PC-9 (cell line): ENCODE data around the gene RASD2. TPM values are rescaled to one million over a fixed set of nuclear protein-coding genes. Genes with fewer than 3 reads are reported as not detected.
"Not testable (repeated sequence)": the region's sequence is repeated elsewhere in the genome, so short reads cannot be mapped to it uniquely, and the experiment has no call there.

Experiments used
- BruUV-seq: library from RNA; stranded (reverse); fragments of 400-500 nt; replicated peaks from 2 replicates; lab custom pipeline; 2021; lab: Mats Ljungman, UMichigan
- CTCF ChIA-PET: fragments of 300-600 bp; sonication (Branson Sonifier 250); formaldehyde crosslinking; loops from one replicate; lab custom pipeline; 2022; ENCODE audit warnings: antibody characterized with exemption; lab: Charles Lee
- POLR2A ChIA-PET: fragments of 300-600 bp; sonication (Branson Sonifier 250); formaldehyde crosslinking; loops from one replicate; lab custom pipeline; 2022; ENCODE audit warnings: antibody characterized with exemption; ENCODE audit not compliant: unreplicated experiment; lab: Charles Lee
- DNase-seq, 2 experiments: peaks; one replicate each; pipeline versions ENCODE4 v3.0.0 to v3.0.0-alpha.2; 2015 to 2022; ENCODE audit warnings: mixed read lengths in 1 of 2
- H2AFZ ChIP-seq: fragments of 200-600 bp; sonication (generic); 2 replicates; pipeline ENCODE4 v1.8.1; 2017; ENCODE audit warnings: antibody characterized with exemption
- H3F3A ChIP-seq: fragments of 200-600 bp; sonication (generic); 2 replicates; pipeline ENCODE4 v1.8.1; 2017; ENCODE audit warnings: antibody characterized with exemption, mild to moderate bottlenecking, low read depth; ENCODE audit not compliant: insufficient read depth
- H3K27ac ChIP-seq: fragments of 200-600 bp; sonication (generic); 2 replicates; pipeline ENCODE4 v1.6.1; 2016; ENCODE audit warnings: mixed run types
- H3K27me3 ChIP-seq: fragments of 200-600 bp; sonication (generic); 2 replicates; pipeline ENCODE4 v1.6.1; 2016; ENCODE audit warnings: low read depth, mixed run types; ENCODE audit not compliant: insufficient read depth
- H3K36me3 ChIP-seq: fragments of 200-600 bp; sonication (generic); 2 replicates; pipeline ENCODE4 v1.6.1; 2016; ENCODE audit warnings: low read depth, mixed run types
- H3K4me1 ChIP-seq: fragments of 200-600 bp; sonication (generic); replicated peaks from 2 replicates; pipeline ENCODE4 v1.6.1; 2016; ENCODE audit warnings: mixed run types; ENCODE audit not compliant: insufficient read depth
- H3K4me2 ChIP-seq: fragments of 200-600 bp; sonication (generic); 2 replicates; pipeline ENCODE4 v1.6.1; 2017; ENCODE audit warnings: mixed run types
- H3K4me3 ChIP-seq: fragments of 200-600 bp; sonication (generic); 2 replicates; pipeline ENCODE4 v1.6.1; 2016; ENCODE audit warnings: mixed run types
- H3K79me2 ChIP-seq: fragments of 200-600 bp; sonication (generic); 2 replicates; pipeline ENCODE4 v1.6.1; 2017; ENCODE audit warnings: low read depth, mixed run types
- H3K9me2 ChIP-seq: fragments of 200-600 bp; sonication (generic); 2 replicates; pipeline ENCODE4 v1.8.1; 2017; ENCODE audit warnings: mild to moderate bottlenecking; ENCODE audit not compliant: insufficient read depth
- H3K9me3 ChIP-seq: fragments of 200-600 bp; sonication (generic); 2 replicates; pipeline ENCODE4 v1.8.1; 2016; ENCODE audit warnings: low read depth; ENCODE audit not compliant: insufficient read depth
- H4K20me1 ChIP-seq: fragments of 200-600 bp; sonication (generic); 2 replicates; pipeline ENCODE4 v1.8.1; 2017; ENCODE audit not compliant: insufficient read depth
- EZH2 ChIP-seq: fragments of 200-600 bp; sonication (generic); IDR thresholded peaks from 2 replicates; pipeline ENCODE4 v1.8.0; 2017; ENCODE audit warnings: antibody characterized with exemption, low read depth
- intact Hi-C: fragments of 100-400 bp; cut with micrococcal nuclease; formaldehyde crosslinking; loops from one replicate; pipeline ENCODE4 v1.10.0; 2022; ENCODE audit not compliant: unreplicated experiment
- total RNA-seq: library from RNA; stranded (reverse); gene quantifications from 2 replicates; pipeline ENCODE4 v1.2.3, GENCODE V29; 2021
- TF ChIP-seq, protein P1 (sequence below): fragments of 200-600 bp; sonication (generic); conservative IDR thresholded peaks from 2 replicates; pipeline ENCODE4 v1.6.1; 2017; ENCODE audit warnings: mixed run types, antibody characterized with exemption, mild to moderate bottlenecking, moderate library complexity

RASD2 gene
- total RNA-seq, 1 experiment from 2014 or later, result 0.70 TPM

- intact Hi-C loops, result no loop called here
- CTCF ChIA-PET, result no interaction called here
These were observed 26.3 kb upstream of the RASD2 start for GRCh38 chr22:35514366-35514765.

DNA sequence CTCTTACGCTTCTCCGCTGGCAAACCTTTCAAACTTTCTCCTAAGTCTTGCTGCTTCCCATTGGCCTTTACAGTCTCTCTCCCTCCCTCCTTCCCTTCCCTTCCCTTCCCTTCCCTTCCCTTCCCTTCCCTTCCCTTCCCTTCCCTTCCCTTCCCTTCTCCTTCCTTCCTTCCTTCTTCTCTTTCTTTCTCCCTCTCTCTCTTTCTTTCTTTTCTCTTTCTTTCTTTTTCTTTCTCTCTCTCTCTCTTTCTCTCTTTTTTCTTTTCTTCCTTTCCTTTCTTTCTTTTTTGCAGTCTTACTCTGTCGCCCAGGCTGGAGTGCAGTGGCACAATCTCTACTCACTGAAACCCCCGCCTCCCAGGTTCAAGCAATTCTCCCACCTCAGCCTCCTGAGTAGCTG, 24.7 kb upstream of the RASD2 start:
- H3K4me1 ChIP-seq, H3K79me2 ChIP-seq, H3K36me3 ChIP-seq, intact Hi-C loops, H3K27ac ChIP-seq, H3K4me2 ChIP-seq, H3K9me2 ChIP-seq, POLR2A ChIA-PET, H2AFZ ChIP-seq, H4K20me1 ChIP-seq, H3F3A ChIP-seq, DNase-seq, H3K4me3 ChIP-seq, H3K9me3 ChIP-seq, BruUV-seq: not testable (repeated sequence)
- CTCF ChIA-PET, result interaction anchor here (0.6 kb wide), 1 partner anchor 9 kb away, joined by 4 read pairs; no protein-coding TSS in a partner anchor
- H3K27me3 ChIP-seq, result peaks cover 20% of the 10 kb centered on the region

More at GRCh38 chr22:35514366-35514765, 26.3 kb upstream of the RASD2 start:
- Histone ChIP-seq H3K27me3 (peaks cover 20% of the 10 kb centered on the region), H4K20me1 (no peaks in the 10 kb centered on the region), H3K27ac (no peak overlapping the region), H3K4me3 (no peak overlapping the region), H3K9me2 (no peaks in the 10 kb centered on the region), H3K4me2 (no peak overlapping the region), H3F3A (no peaks in the 10 kb centered on the region), H3K9me3 (no peaks in the 10 kb centered on the region), H3K79me2 (no peaks in the 10 kb centered on the region), H3K4me1 (peaks cover 15% of the 10 kb centered on the region), H3K36me3 (no peaks in the 10 kb centered on the region), H2AFZ (no peak overlapping the region)
- no TSS peak for BruUV-seq
- TF ChIP-seq, protein P1, sequence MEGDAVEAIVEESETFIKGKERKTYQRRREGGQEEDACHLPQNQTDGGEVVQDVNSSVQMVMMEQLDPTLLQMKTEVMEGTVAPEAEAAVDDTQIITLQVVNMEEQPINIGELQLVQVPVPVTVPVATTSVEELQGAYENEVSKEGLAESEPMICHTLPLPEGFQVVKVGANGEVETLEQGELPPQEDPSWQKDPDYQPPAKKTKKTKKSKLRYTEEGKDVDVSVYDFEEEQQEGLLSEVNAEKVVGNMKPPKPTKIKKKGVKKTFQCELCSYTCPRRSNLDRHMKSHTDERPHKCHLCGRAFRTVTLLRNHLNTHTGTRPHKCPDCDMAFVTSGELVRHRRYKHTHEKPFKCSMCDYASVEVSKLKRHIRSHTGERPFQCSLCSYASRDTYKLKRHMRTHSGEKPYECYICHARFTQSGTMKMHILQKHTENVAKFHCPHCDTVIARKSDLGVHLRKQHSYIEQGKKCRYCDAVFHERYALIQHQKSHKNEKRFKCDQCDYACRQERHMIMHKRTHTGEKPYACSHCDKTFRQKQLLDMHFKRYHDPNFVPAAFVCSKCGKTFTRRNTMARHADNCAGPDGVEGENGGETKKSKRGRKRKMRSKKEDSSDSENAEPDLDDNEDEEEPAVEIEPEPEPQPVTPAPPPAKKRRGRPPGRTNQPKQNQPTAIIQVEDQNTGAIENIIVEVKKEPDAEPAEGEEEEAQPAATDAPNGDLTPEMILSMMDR, result no peak
- TF ChIP-seq EZH2, result no peak
- POLR2A ChIA-PET, result no interaction called here
- no peak for DNase-seq

DNA sequence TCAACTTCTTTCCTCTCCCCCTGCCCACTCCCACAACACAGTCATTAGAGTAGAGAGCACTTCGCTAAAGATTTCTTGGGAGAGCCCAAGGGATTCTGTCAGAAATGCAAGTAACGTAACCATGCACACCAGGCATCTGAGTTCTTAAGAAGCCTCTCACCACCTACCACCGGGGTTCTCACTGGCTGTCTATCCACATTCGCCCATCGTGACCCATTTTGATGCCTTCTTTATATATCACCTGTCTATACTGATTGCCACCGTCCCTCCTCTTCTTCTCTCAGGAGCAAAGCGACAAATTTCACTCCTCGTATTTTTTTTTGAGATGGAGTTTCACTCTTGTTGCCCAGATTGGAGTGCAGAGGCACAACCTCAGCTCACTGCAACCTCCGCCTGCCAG, 23.9 kb upstream of the RASD2 start:
- no peak overlapping the region for H3K4me3 ChIP-seq
- no peak overlapping the region for H3K4me2 ChIP-seq
- H3K9me3 ChIP-seq, result no peaks in the 10 kb centered on the region
- no TSS peak for BruUV-seq
- POLR2A ChIA-PET, result interaction anchor here (0.6 kb wide), 1 partner anchor 13 kb away, joined by 3 read pairs; no protein-coding TSS in a partner anchor
- no peak overlapping the region for H2AFZ ChIP-seq
- H3K27me3 ChIP-seq, result peaks cover 20% of the 10 kb centered on the region
- CTCF ChIA-PET, result interaction anchor here (0.6 kb wide), 1 partner anchor 8 kb away, joined by 4 read pairs; no protein-coding TSS in a partner anchor
- intact Hi-C loops, result no loop called here
- no peak for DNase-seq
- H3K79me2 ChIP-seq, result no peaks in the 10 kb centered on the region
- no peaks in the 10 kb centered on the region for H3K9me2 ChIP-seq
- no peaks in the 10 kb centered on the region for H4K20me1 ChIP-seq
- TF ChIP-seq, protein P1, result no peak
- TF ChIP-seq EZH2, result no peak
- H3K27ac ChIP-seq, result no peak overlapping the region
- H3K4me1 ChIP-seq, result no peaks in the 10 kb centered on the region
- no peaks in the 10 kb centered on the region for H3K36me3 ChIP-seq
- H3F3A ChIP-seq, result no peaks in the 10 kb centered on the region

DNA sequence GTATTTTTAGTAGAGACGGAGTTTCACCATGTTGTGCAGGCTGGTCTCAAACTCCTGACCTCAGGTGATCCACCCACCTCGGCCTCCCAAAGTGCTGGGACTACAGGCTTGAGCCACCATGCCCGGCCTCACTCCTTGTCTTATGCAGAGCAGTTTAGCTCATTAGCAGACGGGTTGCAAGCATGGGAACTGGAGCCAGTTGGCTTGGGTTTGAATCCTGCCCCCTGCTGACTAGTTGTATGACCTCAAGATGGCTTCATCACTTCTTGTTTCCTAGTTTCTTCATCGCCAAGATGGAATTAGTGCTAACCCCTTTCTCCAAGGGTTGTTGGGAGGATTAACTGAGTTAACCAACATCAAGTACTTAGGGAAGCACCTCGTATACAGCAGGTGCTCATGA, 23.4 kb upstream of the RASD2 start:
- no peak overlapping the region for H3K4me3 ChIP-seq
- peaks cover 20% of the 10 kb centered on the region for H3K27me3 ChIP-seq
- no peak overlapping the region for H3K4me2 ChIP-seq
- no peaks in the 10 kb centered on the region for H4K20me1 ChIP-seq
- H3K4me1 ChIP-seq, result no peaks in the 10 kb centered on the region
- H3K9me3 ChIP-seq, result no peaks in the 10 kb centered on the region
- no peak for DNase-seq
- no peaks in the 10 kb centered on the region for H3K9me2 ChIP-seq
- ChIA-PET CTCF (no interaction called here), POLR2A (interaction anchor here (0.6 kb wide), 1 partner anchor 14 kb away, joined by 3 read pairs; no protein-coding TSS in a partner anchor)
- no peak overlapping the region for H3K27ac ChIP-seq
- TF ChIP-seq, protein P1, result no peak
- TF ChIP-seq EZH2, result no peak
- intact Hi-C loops, result no loop called here
- no TSS peak for BruUV-seq
- H2AFZ ChIP-seq, result no peak overlapping the region
- no peaks in the 10 kb centered on the region for H3K36me3 ChIP-seq
- H3K79me2 ChIP-seq, result no peaks in the 10 kb centered on the region
- no peaks in the 10 kb centered on the region for H3F3A ChIP-seq
